NB4 (cell line): ENCODE data around the gene TNFRSF8.

Source experiments
- MYC ChIP-seq: IDR thresholded peaks from 2 replicates; pipeline ENCODE4 v1.6.1; 2011; ENCODE audit warnings: low read depth, low read length
- POLR2A ChIP-seq: IDR thresholded peaks from 2 replicates; pipeline ENCODE4 v1.6.1; 2011; ENCODE audit warnings: mild to moderate bottlenecking; ENCODE audit not compliant: insufficient read length; ENCODE audit errors: extremely low read depth
- TF ChIP-seq, protein P1 (sequence below): IDR thresholded peaks from one replicate; pipeline ENCODE4 v1.5.1; 2012; ENCODE audit warnings: low read depth, low read length
- TF ChIP-seq, protein P2 (sequence below): IDR thresholded peaks from 2 replicates; pipeline ENCODE4 v1.6.1; 2011; ENCODE audit warnings: low read depth, low read length

DNA sequence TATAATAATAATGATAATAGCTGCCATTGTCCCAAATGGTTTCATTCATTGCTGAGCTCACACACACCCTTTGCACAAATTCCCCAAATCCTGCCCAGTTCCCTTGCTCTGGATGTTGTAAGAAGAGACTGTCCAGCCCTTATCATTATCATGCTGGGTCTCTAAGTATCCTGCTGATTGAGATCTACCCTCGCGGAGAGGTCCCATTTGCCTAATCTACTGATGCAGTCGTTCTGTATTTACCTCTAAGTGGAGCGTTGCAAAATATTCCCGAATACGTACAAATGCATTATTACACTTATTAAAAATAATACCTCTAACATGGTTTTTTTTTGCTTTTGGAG, 51.2 kb downstream of the TNFRSF8 start:
- TF ChIP-seq, protein P1, sequence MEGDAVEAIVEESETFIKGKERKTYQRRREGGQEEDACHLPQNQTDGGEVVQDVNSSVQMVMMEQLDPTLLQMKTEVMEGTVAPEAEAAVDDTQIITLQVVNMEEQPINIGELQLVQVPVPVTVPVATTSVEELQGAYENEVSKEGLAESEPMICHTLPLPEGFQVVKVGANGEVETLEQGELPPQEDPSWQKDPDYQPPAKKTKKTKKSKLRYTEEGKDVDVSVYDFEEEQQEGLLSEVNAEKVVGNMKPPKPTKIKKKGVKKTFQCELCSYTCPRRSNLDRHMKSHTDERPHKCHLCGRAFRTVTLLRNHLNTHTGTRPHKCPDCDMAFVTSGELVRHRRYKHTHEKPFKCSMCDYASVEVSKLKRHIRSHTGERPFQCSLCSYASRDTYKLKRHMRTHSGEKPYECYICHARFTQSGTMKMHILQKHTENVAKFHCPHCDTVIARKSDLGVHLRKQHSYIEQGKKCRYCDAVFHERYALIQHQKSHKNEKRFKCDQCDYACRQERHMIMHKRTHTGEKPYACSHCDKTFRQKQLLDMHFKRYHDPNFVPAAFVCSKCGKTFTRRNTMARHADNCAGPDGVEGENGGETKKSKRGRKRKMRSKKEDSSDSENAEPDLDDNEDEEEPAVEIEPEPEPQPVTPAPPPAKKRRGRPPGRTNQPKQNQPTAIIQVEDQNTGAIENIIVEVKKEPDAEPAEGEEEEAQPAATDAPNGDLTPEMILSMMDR, result no peak
- no peak for TF ChIP-seq POLR2A
- TF ChIP-seq, protein P2, sequence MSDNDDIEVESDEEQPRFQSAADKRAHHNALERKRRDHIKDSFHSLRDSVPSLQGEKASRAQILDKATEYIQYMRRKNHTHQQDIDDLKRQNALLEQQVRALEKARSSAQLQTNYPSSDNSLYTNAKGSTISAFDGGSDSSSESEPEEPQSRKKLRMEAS, result no peak
- TF ChIP-seq MYC, result no peak
